ENCODE measurements around the gene SPNS2.
A peak's percentile ranks its signal among the peaks of the same experiment; 100 is the strongest.

SPNS2 gene

DNA sequence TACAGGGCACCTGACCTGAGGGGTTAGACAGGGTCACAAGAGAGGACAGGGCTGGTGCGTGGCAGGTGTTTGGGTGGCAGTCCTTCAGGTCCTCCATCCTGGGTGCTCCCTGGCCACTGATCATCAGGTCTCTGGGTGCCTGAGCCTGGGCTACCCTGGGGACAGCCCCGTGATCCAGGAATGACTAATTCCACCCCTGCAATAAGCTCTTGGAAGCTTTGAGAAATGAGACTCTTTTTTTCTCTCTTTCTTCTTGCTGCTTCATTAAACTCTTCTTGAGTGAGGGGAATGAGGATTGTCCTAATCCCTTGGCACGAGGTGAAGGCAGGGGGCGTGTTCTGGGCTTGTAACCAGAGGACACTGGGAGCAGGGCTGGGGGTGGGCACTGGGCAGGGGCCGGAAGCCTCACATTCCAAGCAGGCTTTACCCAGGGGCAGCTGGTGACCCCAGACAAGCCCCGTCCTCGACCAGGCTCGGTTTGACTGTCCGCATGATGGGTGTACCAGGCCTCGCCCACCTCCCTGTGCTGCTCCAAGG is 21.4 kb upstream of the SPNS2 start:
- TF ChIP-seq EZH2phosphoT487 (IDR thresholded peaks at IDR 0.05; ENCODE audit: borderline replicate concordance) = no peak
- TF ChIP-seq, protein P1, sequence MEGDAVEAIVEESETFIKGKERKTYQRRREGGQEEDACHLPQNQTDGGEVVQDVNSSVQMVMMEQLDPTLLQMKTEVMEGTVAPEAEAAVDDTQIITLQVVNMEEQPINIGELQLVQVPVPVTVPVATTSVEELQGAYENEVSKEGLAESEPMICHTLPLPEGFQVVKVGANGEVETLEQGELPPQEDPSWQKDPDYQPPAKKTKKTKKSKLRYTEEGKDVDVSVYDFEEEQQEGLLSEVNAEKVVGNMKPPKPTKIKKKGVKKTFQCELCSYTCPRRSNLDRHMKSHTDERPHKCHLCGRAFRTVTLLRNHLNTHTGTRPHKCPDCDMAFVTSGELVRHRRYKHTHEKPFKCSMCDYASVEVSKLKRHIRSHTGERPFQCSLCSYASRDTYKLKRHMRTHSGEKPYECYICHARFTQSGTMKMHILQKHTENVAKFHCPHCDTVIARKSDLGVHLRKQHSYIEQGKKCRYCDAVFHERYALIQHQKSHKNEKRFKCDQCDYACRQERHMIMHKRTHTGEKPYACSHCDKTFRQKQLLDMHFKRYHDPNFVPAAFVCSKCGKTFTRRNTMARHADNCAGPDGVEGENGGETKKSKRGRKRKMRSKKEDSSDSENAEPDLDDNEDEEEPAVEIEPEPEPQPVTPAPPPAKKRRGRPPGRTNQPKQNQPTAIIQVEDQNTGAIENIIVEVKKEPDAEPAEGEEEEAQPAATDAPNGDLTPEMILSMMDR (conservative IDR thresholded peaks at IDR 0.05; ENCODE audit: low read length) = no peak
- Histone ChIP-seq H3K27me3 (ENCODE audit: insufficient read depth, low read length, poor library complexity, severe bottlenecking) (no peaks in the 10 kb centered on the region), H4K20me1 (ENCODE audit: insufficient read depth, low read length, poor library complexity, severe bottlenecking) (peaks cover 4% of the 10 kb centered on the region), H3K4me2 (ENCODE audit: low read depth, low read length, poor library complexity, severe bottlenecking) (no peak overlapping the region), H3K9me2 (replicated peaks; ENCODE audit: low read depth, low read length) (no peaks in the 10 kb centered on the region), H3K9ac (ENCODE audit: low read depth, low read length, poor library complexity, severe bottlenecking) (no peak overlapping the region), H3K79me2 (ENCODE audit: insufficient read depth, low read length) (peaks cover 3% of the 10 kb centered on the region; the same call in 1 of the 2 replicates), H3K36me3 (ENCODE audit: insufficient read depth, low read length) (peaks cover 23% of the 10 kb centered on the region; the same call in 1 of the 2 replicates), H3K4me1 (ENCODE audit: insufficient read depth, low read length, poor library complexity, severe bottlenecking) (peaks cover 27% of the 10 kb centered on the region), H2AFZ (ENCODE audit: low read length) (no peak overlapping the region), H3F3A (ENCODE audit: low read depth) (no peaks in the 10 kb centered on the region), H3K9me3 (ENCODE audit: insufficient read depth, low read depth, low read length) (no peaks in the 10 kb centered on the region), H3K4me3 (ENCODE audit: low read length, poor library complexity, severe bottlenecking) (no peak overlapping the region)

DNA sequence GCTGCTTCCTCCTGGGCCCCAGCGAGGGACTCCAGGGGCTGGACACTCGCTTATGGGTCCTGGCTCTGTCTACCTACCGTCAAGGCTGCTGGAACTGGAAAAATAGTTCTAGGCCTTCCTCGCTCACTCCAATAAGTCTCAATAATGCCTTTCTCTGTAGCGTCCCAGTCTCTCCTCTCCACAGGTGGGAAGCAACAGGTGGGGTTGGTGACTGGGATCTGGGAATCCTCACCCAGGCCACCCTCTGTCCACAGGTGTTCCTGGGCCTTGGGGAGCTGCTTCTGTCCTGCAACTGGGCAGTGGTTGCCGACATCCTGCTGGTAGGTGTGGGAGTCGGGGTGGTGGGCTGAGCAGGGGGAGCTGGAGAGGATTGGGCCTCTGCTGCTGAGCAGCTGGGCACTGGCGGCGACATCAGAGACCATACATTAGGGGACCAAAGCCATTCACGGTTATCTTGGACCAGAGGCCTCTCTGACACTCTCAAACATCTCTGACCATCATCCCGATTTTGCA is 20.3 kb upstream of the SPNS2 start:
- Histone ChIP-seq H2AFZ (ENCODE audit: low read length) (no peak overlapping the region), H3K9me3 (ENCODE audit: insufficient read depth, low read depth, low read length) (no peaks in the 10 kb centered on the region), H3K4me2 (ENCODE audit: low read depth, low read length, poor library complexity, severe bottlenecking) (no peak overlapping the region), H4K20me1 (ENCODE audit: insufficient read depth, low read length, poor library complexity, severe bottlenecking) (peaks cover under 1% of the 10 kb centered on the region), H3K4me1 (ENCODE audit: insufficient read depth, low read length, poor library complexity, severe bottlenecking) (peaks cover 37% of the 10 kb centered on the region), H3K4me3 (ENCODE audit: low read length, poor library complexity, severe bottlenecking) (no peak overlapping the region), H3F3A (ENCODE audit: low read depth) (no peaks in the 10 kb centered on the region), H3K79me2 (ENCODE audit: insufficient read depth, low read length) (peaks cover 3% of the 10 kb centered on the region; the same call in 1 of the 2 replicates), H3K9me2 (replicated peaks; ENCODE audit: low read depth, low read length) (no peaks in the 10 kb centered on the region), H3K36me3 (ENCODE audit: insufficient read depth, low read length) (peaks cover 19% of the 10 kb centered on the region; the same call in 1 of the 2 replicates), H3K27me3 (ENCODE audit: insufficient read depth, low read length, poor library complexity, severe bottlenecking) (no peaks in the 10 kb centered on the region), H3K9ac (ENCODE audit: low read depth, low read length, poor library complexity, severe bottlenecking) (no peak overlapping the region)
- TF ChIP-seq, protein P1 (conservative IDR thresholded peaks at IDR 0.05; ENCODE audit: low read length) = no peak
- no peak for TF ChIP-seq EZH2phosphoT487 (IDR thresholded peaks at IDR 0.05; ENCODE audit: borderline replicate concordance)

DNA sequence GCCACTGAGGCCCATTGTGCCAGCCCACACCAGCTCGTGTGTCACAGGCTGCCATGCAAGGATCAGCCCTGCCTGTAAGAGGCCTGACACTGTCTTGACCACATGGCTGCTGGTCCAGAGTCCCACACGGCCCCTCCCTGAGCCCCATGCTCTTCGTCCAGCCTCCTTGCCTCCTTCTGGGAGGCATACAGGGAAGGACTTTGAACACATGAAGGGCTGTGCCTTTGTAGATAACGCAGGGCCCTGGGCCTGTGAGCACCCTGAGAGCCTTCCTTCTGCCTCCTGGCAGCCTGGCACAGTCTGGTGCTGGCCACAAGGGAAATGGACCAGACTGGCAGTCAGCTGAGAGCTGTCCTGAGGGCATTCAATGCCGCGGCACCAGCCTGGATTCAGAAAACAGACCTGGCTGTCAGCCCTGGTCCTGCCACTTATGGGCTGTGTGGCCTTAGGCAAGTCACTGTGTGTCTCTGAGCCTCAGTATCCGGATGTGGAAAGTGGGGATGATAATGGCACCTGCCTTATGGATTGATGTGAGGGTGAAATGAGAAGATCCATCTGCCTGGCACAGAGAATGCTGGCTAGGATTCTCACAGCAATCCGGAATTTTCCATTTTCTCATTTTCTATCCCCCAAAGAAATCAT is 19.2 kb upstream of the SPNS2 start:
- H3F3A ChIP-seq (ENCODE audit: low read depth) = no peaks in the 10 kb centered on the region
- H3K4me2 ChIP-seq (ENCODE audit: low read depth, low read length, poor library complexity, severe bottlenecking) = no peak overlapping the region
- peak overlapping the region; percentile 72 for H3K9ac ChIP-seq (ENCODE audit: low read depth, low read length, poor library complexity, severe bottlenecking)
- H3K27me3 ChIP-seq (ENCODE audit: insufficient read depth, low read length, poor library complexity, severe bottlenecking) = no peaks in the 10 kb centered on the region
- no peaks in the 10 kb centered on the region for H4K20me1 ChIP-seq (ENCODE audit: insufficient read depth, low read length, poor library complexity, severe bottlenecking)
- no peak overlapping the region for H2AFZ ChIP-seq (ENCODE audit: low read length)
- no peak overlapping the region for H3K4me3 ChIP-seq (ENCODE audit: low read length, poor library complexity, severe bottlenecking)
- no peaks in the 10 kb centered on the region for H3K9me2 ChIP-seq (replicated peaks; ENCODE audit: low read depth, low read length)
- peaks cover 3% of the 10 kb centered on the region; the same call in 1 of the 2 replicates for H3K79me2 ChIP-seq (ENCODE audit: insufficient read depth, low read length)
- peaks cover 37% of the 10 kb centered on the region for H3K4me1 ChIP-seq (ENCODE audit: insufficient read depth, low read length, poor library complexity, severe bottlenecking)
- H3K9me3 ChIP-seq (ENCODE audit: insufficient read depth, low read depth, low read length) = no peaks in the 10 kb centered on the region
- H3K36me3 ChIP-seq (ENCODE audit: insufficient read depth, low read length) = peaks cover 12% of the 10 kb centered on the region; the same call in 1 of the 2 replicates
- no peak for TF ChIP-seq EZH2phosphoT487 (IDR thresholded peaks at IDR 0.05; ENCODE audit: borderline replicate concordance)
- TF ChIP-seq, protein P1 (conservative IDR thresholded peaks at IDR 0.05; ENCODE audit: low read length) = no peak
